CD14-positive monocyte (primary cell): ENCODE measurements around the gene LGALS3BP. TPM values are rescaled to one million over a fixed set of nuclear protein-coding genes. Genes with fewer than 3 reads are reported as not detected.

Experiments used
- DNase-seq, 3 donors: peaks; one replicate each; pipeline ENCODE4 v3.0.0-alpha.2; 2011 to 2022
- H2AFZ ChIP-seq: 2 replicates; pipeline ENCODE4 v1.6.0; 2012; ENCODE audit warnings: mild to moderate bottlenecking, low read depth, low read length, inconsistent platforms; ENCODE audit not compliant: insufficient read depth, poor library complexity, severe bottlenecking
- H3K27ac ChIP-seq, 2 donors: 1 replicate in 1 of 2; 2 replicates in 1 of 2; pipeline ENCODE4 v1.5.1; 2012 to 2013; ENCODE audit warnings: low read length in 2 of 2, control low read depth in 1 of 2, inconsistent platforms in 1 of 2, low read depth in 1 of 2, mild to moderate bottlenecking in 1 of 2
- H3K27me3 ChIP-seq, 2 donors: one replicate each; pipeline versions ENCODE4 v1.6.0 to v1.6.1; 2011 to 2013; ENCODE audit warnings: low read length in 2 of 2; ENCODE audit not compliant: control insufficient read depth in 2 of 2, insufficient read depth in 2 of 2
- H3K36me3 ChIP-seq, 2 donors: replicated peaks in 1 of 2; 1 replicate in 1 of 2; 2 replicates in 1 of 2; pipeline versions ENCODE4 v1.5.1 to v1.6.1; 2012 to 2013; ENCODE audit warnings: low read length in 2 of 2, control low read depth in 1 of 2, inconsistent platforms in 1 of 2, mild to moderate bottlenecking in 1 of 2; ENCODE audit not compliant: insufficient read depth in 2 of 2, control insufficient read depth in 1 of 2
- H3K4me1 ChIP-seq, 2 donors: 1 replicate in 1 of 2; 2 replicates in 1 of 2; pipeline versions ENCODE4 v1.5.1 to v1.6.1; 2012 to 2013; ENCODE audit warnings: low read length in 2 of 2, control low read depth in 1 of 2, inconsistent platforms in 1 of 2, mild to moderate bottlenecking in 1 of 2, moderate library complexity in 1 of 2; ENCODE audit not compliant: insufficient read depth in 2 of 2, control insufficient read depth in 1 of 2
- H3K4me2 ChIP-seq: replicated peaks from 2 replicates; pipeline ENCODE3; 2012; ENCODE audit warnings: low read length, moderate library complexity, mild to moderate bottlenecking; ENCODE audit not compliant: poor library complexity, severe bottlenecking; ENCODE audit errors: extremely low read depth
- H3K4me3 ChIP-seq, 3 experiments: fragments of 200-600 bp in 1 of 3; sonication (generic) in 1 of 3; replicated peaks in 1 of 3; 1 replicate in 2 of 3; 2 replicates in 1 of 3; pipeline ENCODE4 v1.5.1; 2011 to 2013; ENCODE audit warnings: low read length in 3 of 3, mild to moderate bottlenecking in 3 of 3, control low read depth in 2 of 3, low read depth in 2 of 3, inconsistent platforms in 1 of 3, moderate library complexity in 1 of 3
- H3K79me2 ChIP-seq: 2 replicates; pipeline ENCODE4 v1.6.0; 2012; ENCODE audit warnings: mild to moderate bottlenecking, control low read depth, inconsistent platforms, low read length, moderate library complexity; ENCODE audit not compliant: insufficient read depth
- H3K9ac ChIP-seq: 2 replicates; pipeline ENCODE4 v1.6.0; 2017; ENCODE audit warnings: low read length, mild to moderate bottlenecking; ENCODE audit not compliant: insufficient read depth, poor library complexity, severe bottlenecking
- H3K9me3 ChIP-seq, 2 donors: replicated peaks in 1 of 2; 1 replicate in 1 of 2; 2 replicates in 1 of 2; pipeline versions ENCODE4 v1.5.1 to v1.6.1; 2012 to 2013; ENCODE audit warnings: low read length in 2 of 2, control low read depth in 1 of 2; ENCODE audit not compliant: control insufficient read depth in 1 of 2, insufficient read depth in 1 of 2
- H4K20me1 ChIP-seq: 2 replicates; pipeline ENCODE4 v1.6.0; 2012; ENCODE audit warnings: mild to moderate bottlenecking, low read length, control low read depth, moderate library complexity; ENCODE audit not compliant: insufficient read depth
- H3K27ac Mint-ChIP-seq, 7 donors: one replicate each; pipeline ENCODE4 v1.8.0; 2020; ENCODE audit warnings: mild to moderate bottlenecking in 7 of 7, mixed read lengths in 7 of 7, moderate library complexity in 6 of 7, inconsistent platforms in 2 of 7
- H3K27me3 Mint-ChIP-seq, 3 donors: one replicate each; pipeline ENCODE4 v1.8.0; 2021 to 2022; ENCODE audit warnings: low read depth in 3 of 3, mild to moderate bottlenecking in 3 of 3, mixed read lengths in 3 of 3, moderate library complexity in 3 of 3, inconsistent platforms in 1 of 3
- H3K36me3 Mint-ChIP-seq, 2 donors: one replicate each; pipeline ENCODE4 v1.8.0; 2020; ENCODE audit warnings: mixed read lengths in 2 of 2, inconsistent platforms in 1 of 2, mild to moderate bottlenecking in 1 of 2
- H3K4me1 Mint-ChIP-seq: one replicate; pipeline ENCODE4 v1.8.0; 2020; ENCODE audit warnings: mild to moderate bottlenecking, mixed read lengths
- H3K4me3 Mint-ChIP-seq, 2 donors: one replicate each; pipeline ENCODE4 v1.8.0; 2020; ENCODE audit warnings: mild to moderate bottlenecking in 2 of 2, mixed read lengths in 2 of 2, moderate library complexity in 1 of 2
- H3K9me3 Mint-ChIP-seq, 7 donors: one replicate each; pipeline ENCODE4 v1.8.0; 2020 to 2022; ENCODE audit warnings: mixed read lengths in 7 of 7, mild to moderate bottlenecking in 6 of 7, moderate library complexity in 6 of 7, inconsistent platforms in 2 of 7
- WGBS: methylation state at CpG from one replicate; pipeline ENCODE4 v1.1.5; 2013; ENCODE audit warnings: missing lambda C conversion rate; ENCODE audit not compliant: insufficient coverage; 5-methylcytosine and 5-hydroxymethylcytosine counted together
- intact Hi-C, 2 donors: fragments of 100-400 bp; cut with micrococcal nuclease; formaldehyde crosslinking; loops; one replicate each; pipeline versions ENCODE4 v1.15.0 to v1.15.1; 2023
- polyA plus RNA-seq, 3 donors: library from polyadenylated mRNA; depleted of rRNA in 1 of 3; unstranded in 2 of 3; stranded (reverse) in 1 of 3; fragments of 300-500 nt in 2 of 3; fragments of >200 nt in 1 of 3; fragmentation: Illumina TruSeq in 2 of 3; gene quantifications; 1 replicate in 2 of 3; 2 replicates in 1 of 3; pipeline ENCODE4 v1.2.3, GENCODE V29; 2012 to 2021
- TF ChIP-seq, protein P1 (sequence below): fragments of 200-600 bp; IDR thresholded peaks from one replicate; pipeline ENCODE4 v1.8.0; 2022; ENCODE audit warnings: antibody characterized with exemption, mild to moderate bottlenecking

LGALS3BP gene
- polyA plus RNA-seq, 3 donors = 11.4 to 12.0 (median 11.7) TPM

DNA sequence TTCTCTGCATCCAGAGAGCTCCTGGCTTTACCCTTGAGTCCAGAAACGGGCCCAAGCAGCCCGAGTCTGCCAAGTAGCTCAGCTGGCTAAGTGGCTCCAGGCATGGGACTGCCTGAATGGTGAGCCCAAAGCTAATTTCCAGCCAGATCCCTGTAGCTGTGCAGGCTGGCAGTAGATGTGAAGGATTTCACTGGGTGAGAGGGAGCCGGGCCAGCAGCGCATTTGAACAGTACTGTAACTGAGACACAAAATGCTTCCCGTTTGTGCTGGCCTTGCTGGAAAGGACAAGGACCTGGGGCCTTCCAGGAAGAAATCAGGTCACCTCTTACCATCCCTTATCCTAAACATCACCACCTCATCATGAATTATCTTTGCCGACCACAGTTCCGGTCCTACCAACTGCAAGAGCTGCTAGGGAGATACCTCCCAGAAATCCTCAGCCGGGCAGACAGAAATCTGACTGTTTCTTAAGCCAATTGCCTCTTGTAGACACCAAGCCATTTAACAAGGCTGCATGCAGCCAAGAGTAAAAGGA, 58.2 kb downstream of the LGALS3BP start:
- 88% methylated on average over 7 of the region's 8 CpGs for WGBS
- Histone ChIP-seq H3K9ac (no peak overlapping the region), H3K36me3 (peaks cover 0 to 21% of the 10 kb centered on the region in 2 donors), H3K4me2 (peak overlapping the region; percentile 89), H4K20me1 (peaks cover 63% of the 10 kb centered on the region), H2AFZ (no peak overlapping the region), H3K9me3 (no peaks in the 10 kb centered on the region), H3K27me3 (no peaks in the 10 kb centered on the region), H3K4me3 (peak overlapping the region in 1 of 3 experiments; percentile 96), H3K4me1 (peaks cover 77 to 83% of the 10 kb centered on the region in 2 donors), H3K79me2 (peaks cover 89% of the 10 kb centered on the region), H3K27ac (peak overlapping the region; percentile 75 to 86)
- Mint-ChIP-seq H3K27ac (peak overlapping the region in 6 of 7 donors; percentile 60 to 98 (median 80)), H3K4me1 (peaks cover 76% of the 10 kb centered on the region), H3K9me3 (peaks cover 0 to 2% (median 0%) of the 10 kb centered on the region in 7 donors), H3K36me3 (peaks cover 21 to 28% of the 10 kb centered on the region in 2 donors), H3K4me3 (peak overlapping the region; percentile 15 to 58), H3K27me3 (no peaks in the 10 kb centered on the region)
- TF ChIP-seq, protein P1, sequence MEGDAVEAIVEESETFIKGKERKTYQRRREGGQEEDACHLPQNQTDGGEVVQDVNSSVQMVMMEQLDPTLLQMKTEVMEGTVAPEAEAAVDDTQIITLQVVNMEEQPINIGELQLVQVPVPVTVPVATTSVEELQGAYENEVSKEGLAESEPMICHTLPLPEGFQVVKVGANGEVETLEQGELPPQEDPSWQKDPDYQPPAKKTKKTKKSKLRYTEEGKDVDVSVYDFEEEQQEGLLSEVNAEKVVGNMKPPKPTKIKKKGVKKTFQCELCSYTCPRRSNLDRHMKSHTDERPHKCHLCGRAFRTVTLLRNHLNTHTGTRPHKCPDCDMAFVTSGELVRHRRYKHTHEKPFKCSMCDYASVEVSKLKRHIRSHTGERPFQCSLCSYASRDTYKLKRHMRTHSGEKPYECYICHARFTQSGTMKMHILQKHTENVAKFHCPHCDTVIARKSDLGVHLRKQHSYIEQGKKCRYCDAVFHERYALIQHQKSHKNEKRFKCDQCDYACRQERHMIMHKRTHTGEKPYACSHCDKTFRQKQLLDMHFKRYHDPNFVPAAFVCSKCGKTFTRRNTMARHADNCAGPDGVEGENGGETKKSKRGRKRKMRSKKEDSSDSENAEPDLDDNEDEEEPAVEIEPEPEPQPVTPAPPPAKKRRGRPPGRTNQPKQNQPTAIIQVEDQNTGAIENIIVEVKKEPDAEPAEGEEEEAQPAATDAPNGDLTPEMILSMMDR = no peak
- intact Hi-C loops = loop anchor here (5.0 kb wide), 3 partner anchors 39 to 59 kb away; no protein-coding TSS in a partner anchor
- DNase-seq = no peak

Other genes with a start within 250 kb of the LGALS3BP start
- 100 to 1,000 TPM in 1 of 3 donors, 10 to 100 TPM in 2; 68.6 to 211 (median 80.9) TPM for gene CYTH1, start 197.7 kb downstream of the LGALS3BP start, polyA plus RNA-seq
- 10 to 100 TPM in 1 of 3 donors, 1 to 10 TPM in 2; 4.4 to 30.0 (median 6.1) TPM for gene USP36, start 139.1 kb downstream of the LGALS3BP start, polyA plus RNA-seq
- under 1 TPM in 2 of 3 donors, not detected in 1; 0.38 to 0.81 TPM for gene CEP295NL, start 76.7 kb downstream of the LGALS3BP start, polyA plus RNA-seq
- gene TIMP2, start 54.5 kb downstream of the LGALS3BP start, polyA plus RNA-seq = 100 to 1,000 TPM in 1 of 3 donors, 1 to 10 TPM in 2; 4.5 to 101 (median 6.4) TPM
- 10 to 100 TPM; 10.6 to 16.6 (median 14.3) TPM for gene CANT1, start 29.8 kb upstream of the LGALS3BP start, polyA plus RNA-seq
- gene C1QTNF1, start 44.2 kb upstream of the LGALS3BP start, polyA plus RNA-seq = not detected
- gene ENGASE, start 94.9 kb upstream of the LGALS3BP start, polyA plus RNA-seq = 100 to 1,000 TPM in 1 of 3 donors, 1 to 10 TPM in 2; 2.6 to 150 (median 3.0) TPM